H1 (cell line): ENCODE data around the gene TEN1.

ENCODE experiments used
- CHD1 ChIP-seq: IDR thresholded peaks from 2 replicates; pipeline ENCODE4 v1.6.1; 2012; ENCODE audit warnings: low read depth, low read length, improper control_type of control experiment
- CTCF ChIP-seq, 3 experiments: IDR thresholded peaks; 1 replicate in 2 of 3; 2 replicates in 1 of 3; pipeline versions ENCODE4 v1.5.1 to v1.6.1; 2011; ENCODE audit warnings: low read length in 3 of 3, mild to moderate bottlenecking in 3 of 3, inconsistent platforms in 2 of 3, low read depth in 1 of 3, moderate library complexity in 1 of 3; ENCODE audit not compliant: insufficient read depth in 1 of 3; ENCODE audit errors: control extremely low read depth in 1 of 3
- EGR1 ChIP-seq: IDR thresholded peaks from 2 replicates; pipeline ENCODE4 v1.6.1; 2011; ENCODE audit warnings: low read depth, low read length, borderline replicate concordance
- EP300 ChIP-seq, 2 experiments: IDR thresholded peaks; 1 replicate in 1 of 2; 2 replicates in 1 of 2; pipeline ENCODE4 v1.6.1; 2011 to 2012; ENCODE audit warnings: low read depth in 2 of 2, low read length in 2 of 2, mild to moderate bottlenecking in 2 of 2, borderline replicate concordance in 1 of 2, inconsistent platforms in 1 of 2, moderate library complexity in 1 of 2
- POLR2A ChIP-seq, 2 experiments: IDR thresholded peaks; 1 replicate in 1 of 2; 2 replicates in 1 of 2; pipeline ENCODE4 v1.6.1; 2011; ENCODE audit warnings: low read depth in 2 of 2, low read length in 2 of 2, mild to moderate bottlenecking in 2 of 2; ENCODE audit errors: control extremely low read depth in 1 of 2
- RFX5 ChIP-seq: IDR thresholded peaks from 2 replicates; pipeline ENCODE4 v1.6.1; 2011; ENCODE audit warnings: low read depth, low read length, improper control_type of control experiment, borderline replicate concordance
- TBP ChIP-seq: IDR thresholded peaks from 2 replicates; pipeline ENCODE4 v1.6.1; 2011; ENCODE audit warnings: low read depth, low read length, improper control_type of control experiment
- TF ChIP-seq, protein P1 (sequence below): IDR thresholded peaks from 2 replicates; pipeline ENCODE4 v1.6.1; 2012; ENCODE audit warnings: inconsistent platforms

- no peak for TF ChIP-seq RFX5
- TF ChIP-seq CHD1, result no peak
- no peak for TF ChIP-seq CTCF (IDR thresholded peaks at IDR 0.05; ENCODE audit: control extremely low read depth in 1 of 3, insufficient read depth in 1 of 3, low read depth in 1 of 3, low read length in 3 of 3)
- TF ChIP-seq EP300 (IDR thresholded peaks at IDR 0.05; ENCODE audit: borderline replicate concordance in 1 of 2, low read depth in 2 of 2, low read length in 2 of 2), result no peak
- TF ChIP-seq TBP, result no peak
- TF ChIP-seq, protein P1, sequence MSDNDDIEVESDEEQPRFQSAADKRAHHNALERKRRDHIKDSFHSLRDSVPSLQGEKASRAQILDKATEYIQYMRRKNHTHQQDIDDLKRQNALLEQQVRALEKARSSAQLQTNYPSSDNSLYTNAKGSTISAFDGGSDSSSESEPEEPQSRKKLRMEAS, result no peak
- TF ChIP-seq POLR2A (IDR thresholded peaks at IDR 0.05; ENCODE audit: control extremely low read depth in 1 of 2, low read depth in 2 of 2, low read length in 2 of 2), result no peak
- TF ChIP-seq EGR1, result no peak
Measured at GRCh38 chr17:75985986-75986385, 6.9 kb downstream of the TEN1 start.
